Upper lobe of right lung (tissue), 1 donor: ENCODE data around the gene ZFAND6. TPM values are rescaled to one million over a fixed set of nuclear protein-coding genes. Genes with fewer than 3 reads are reported as not detected.

Source experiments
- ATAC-seq: fragments of 200-7000 bp; cut with Tn5 transposase; one replicate; pipeline ENCODE4 v1.9.1; 2020; ENCODE audit warnings: mild to moderate bottlenecking, moderate library complexity
- DNase-seq: peaks from one replicate; pipeline ENCODE4 v3.0.0-alpha.2; 2020
- H3K27ac ChIP-seq: fragments of 200-600 bp; one replicate; pipeline ENCODE4 v1.8.0; 2022
- H3K27me3 ChIP-seq: fragments of 200-600 bp; one replicate; pipeline ENCODE4 v1.8.0; 2022; ENCODE audit warnings: mild to moderate bottlenecking
- H3K36me3 ChIP-seq: fragments of 200-600 bp; one replicate; pipeline ENCODE4 v1.8.0; 2022
- H3K4me1 ChIP-seq: fragments of 200-600 bp; one replicate; pipeline ENCODE4 v1.8.0; 2022
- H3K4me3 ChIP-seq: fragments of 200-600 bp; one replicate; pipeline ENCODE4 v1.8.0; 2022; ENCODE audit warnings: mild to moderate bottlenecking
- H3K9me3 ChIP-seq: fragments of 200-600 bp; one replicate; pipeline ENCODE4 v1.8.0; 2022
- intact Hi-C: fragments of 100-400 bp; cut with DNase I; formaldehyde crosslinking; loops from one replicate; pipeline ENCODE4 v1.11.0; 2022
- total RNA-seq: library from RNA; stranded (reverse); fragmentation: NEBNext Ultra II Directional; extraction: Animal tissue kit (Norgen Biotek cat#: 25700); gene quantifications from one replicate; pipeline ENCODE4 v1.2.1, GENCODE V29; 2021
- TF ChIP-seq, protein P1 (sequence below): fragments of 200-600 bp; IDR thresholded peaks from one replicate; pipeline ENCODE4 v1.8.0; 2022; ENCODE audit warnings: antibody characterized with exemption
- donor health status: DM: no; HTN: yes; CAD: no; lungs with severe emphysema.

ZFAND6 gene
- total RNA-seq, 1 donor from 2014 or later: 79.5 TPM

GRCh38 chr15:80109388-80109787 is 49.9 kb downstream of the ZFAND6 start:
- DNase-seq (no peak), ATAC-seq (no peak)
- TF ChIP-seq, protein P1, sequence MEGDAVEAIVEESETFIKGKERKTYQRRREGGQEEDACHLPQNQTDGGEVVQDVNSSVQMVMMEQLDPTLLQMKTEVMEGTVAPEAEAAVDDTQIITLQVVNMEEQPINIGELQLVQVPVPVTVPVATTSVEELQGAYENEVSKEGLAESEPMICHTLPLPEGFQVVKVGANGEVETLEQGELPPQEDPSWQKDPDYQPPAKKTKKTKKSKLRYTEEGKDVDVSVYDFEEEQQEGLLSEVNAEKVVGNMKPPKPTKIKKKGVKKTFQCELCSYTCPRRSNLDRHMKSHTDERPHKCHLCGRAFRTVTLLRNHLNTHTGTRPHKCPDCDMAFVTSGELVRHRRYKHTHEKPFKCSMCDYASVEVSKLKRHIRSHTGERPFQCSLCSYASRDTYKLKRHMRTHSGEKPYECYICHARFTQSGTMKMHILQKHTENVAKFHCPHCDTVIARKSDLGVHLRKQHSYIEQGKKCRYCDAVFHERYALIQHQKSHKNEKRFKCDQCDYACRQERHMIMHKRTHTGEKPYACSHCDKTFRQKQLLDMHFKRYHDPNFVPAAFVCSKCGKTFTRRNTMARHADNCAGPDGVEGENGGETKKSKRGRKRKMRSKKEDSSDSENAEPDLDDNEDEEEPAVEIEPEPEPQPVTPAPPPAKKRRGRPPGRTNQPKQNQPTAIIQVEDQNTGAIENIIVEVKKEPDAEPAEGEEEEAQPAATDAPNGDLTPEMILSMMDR: no peak
- Histone ChIP-seq H3K4me3 (no peak overlapping the region), H3K27me3 (no peaks in the 10 kb centered on the region), H3K27ac (no peak overlapping the region), H3K36me3 (no peaks in the 10 kb centered on the region), H3K9me3 (no peaks in the 10 kb centered on the region), H3K4me1 (peaks cover 7% of the 10 kb centered on the region)
- intact Hi-C loops: no loop called here

DNA sequence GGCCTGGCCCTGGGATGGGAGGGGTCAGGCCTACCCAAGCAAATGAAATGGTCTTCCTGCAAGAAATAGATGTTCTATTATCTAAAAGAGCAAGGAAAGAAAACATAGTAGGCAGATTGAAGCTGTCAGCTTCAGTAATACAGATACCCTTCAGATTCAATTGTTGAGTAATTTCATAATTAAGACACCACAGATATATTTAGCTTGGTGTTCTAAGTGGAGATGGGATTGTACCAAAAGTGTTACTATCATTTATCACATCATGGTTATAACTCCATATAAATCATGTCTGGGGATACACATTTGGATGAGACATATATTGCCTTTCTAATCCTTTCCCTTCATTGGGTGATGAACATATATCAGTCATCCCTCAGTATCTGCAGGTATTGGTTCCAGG is 51.4 kb downstream of the ZFAND6 start:
- H3K27ac ChIP-seq: no peak overlapping the region
- H3K9me3 ChIP-seq: no peaks in the 10 kb centered on the region
- no peak overlapping the region for H3K4me3 ChIP-seq
- intact Hi-C loops: no loop called here
- TF ChIP-seq, protein P1: no peak
- peaks cover 8% of the 10 kb centered on the region for H3K4me1 ChIP-seq
- H3K36me3 ChIP-seq: no peaks in the 10 kb centered on the region
- no peaks in the 10 kb centered on the region for H3K27me3 ChIP-seq
- ATAC-seq (no peak), DNase-seq (no peak)

GRCh38 chr15:80114114-80114513 is 54.6 kb downstream of the ZFAND6 start:
- no peak overlapping the region for H3K27ac ChIP-seq
- no peaks in the 10 kb centered on the region for H3K27me3 ChIP-seq
- peaks cover 8% of the 10 kb centered on the region for H3K4me1 ChIP-seq
- DNase-seq (no peak), ATAC-seq (no peak)
- no peaks in the 10 kb centered on the region for H3K36me3 ChIP-seq
- intact Hi-C loops: no loop called here
- H3K4me3 ChIP-seq: no peak overlapping the region
- TF ChIP-seq, protein P1: no peak
- H3K9me3 ChIP-seq: no peaks in the 10 kb centered on the region

DNA sequence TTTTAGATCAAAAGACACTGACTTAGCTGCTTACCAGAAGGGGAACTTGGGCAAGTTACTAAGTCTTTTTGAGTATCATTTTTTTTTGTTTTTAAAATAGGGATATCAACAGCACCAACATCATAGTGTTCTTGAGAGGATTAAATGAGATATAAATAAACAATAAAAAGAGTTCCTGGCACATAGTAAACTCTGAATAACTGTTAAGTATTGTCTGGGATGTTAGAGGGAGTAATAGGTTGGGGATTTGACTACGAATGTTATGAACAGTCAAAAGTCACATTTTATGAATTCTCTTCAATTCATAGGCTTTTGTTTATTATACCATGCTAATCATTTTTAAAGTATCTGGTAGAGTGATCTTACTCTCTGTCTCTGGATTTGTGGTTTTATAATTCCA is 55.5 kb downstream of the ZFAND6 start:
- no peaks in the 10 kb centered on the region for H3K9me3 ChIP-seq
- H3K4me3 ChIP-seq: no peak overlapping the region
- DNase-seq: no peak
- intact Hi-C loops: no loop called here
- no peaks in the 10 kb centered on the region for H3K36me3 ChIP-seq
- no peak for ATAC-seq
- TF ChIP-seq, protein P1: no peak
- H3K27ac ChIP-seq: no peak overlapping the region
- no peaks in the 10 kb centered on the region for H3K27me3 ChIP-seq
- H3K4me1 ChIP-seq: peaks cover 8% of the 10 kb centered on the region

- Histone ChIP-seq H3K27ac (no peak overlapping the region), H3K36me3 (peaks cover 35% of the 10 kb centered on the region), H3K27me3 (no peaks in the 10 kb centered on the region), H3K4me1 (peaks cover 5% of the 10 kb centered on the region), H3K9me3 (no peaks in the 10 kb centered on the region), H3K4me3 (no peak overlapping the region)
- ATAC-seq: no peak
- TF ChIP-seq, protein P1: no peak
- no peak for DNase-seq
- intact Hi-C loops: no loop called here
These were observed 59.5 kb downstream of the ZFAND6 start for GRCh38 chr15:80118956-80119355.

- Histone ChIP-seq H3K27me3 (no peaks in the 10 kb centered on the region), H3K27ac (no peak overlapping the region), H3K36me3 (peaks cover 46% of the 10 kb centered on the region), H3K4me1 (no peaks in the 10 kb centered on the region), H3K9me3 (no peaks in the 10 kb centered on the region), H3K4me3 (no peak overlapping the region)
- ATAC-seq: no peak
- TF ChIP-seq, protein P1: no peak
- DNase-seq: no peak
- intact Hi-C loops: no loop called here
These were observed 61.2 kb downstream of the ZFAND6 start for GRCh38 chr15:80120636-80121035.
